Right lobe of liver (tissue), 6 donors: Measurements from ENCODE around the gene GALNT2. TPM values are rescaled to one million over a fixed set of nuclear protein-coding genes. Genes with fewer than 3 reads are reported as not detected.

ENCODE experiments used
- ATAC-seq, 4 donors: fragments of 200-7000 bp; cut with Tn5 transposase; one replicate each; pipeline ENCODE4 v1.9.1; 2020; ENCODE audit warnings: mild to moderate bottlenecking in 4 of 4, moderate library complexity in 4 of 4
- DNase-seq, 3 donors: peaks; one replicate each; pipeline ENCODE4 v3.0.0-alpha.2; 2020
- H3K27ac ChIP-seq, 3 donors: fragments of 200-600 bp; one replicate each; pipeline ENCODE4 v1.8.0; 2022
- H3K27me3 ChIP-seq, 2 donors: fragments of 200-600 bp; one replicate each; pipeline ENCODE4 v1.8.0; 2022
- H3K36me3 ChIP-seq, 4 donors: fragments of 200-600 bp; sonication (generic) in 1 of 4; one replicate each; pipeline versions ENCODE4 v1.5.1 to v1.8.0; 2017 to 2022; ENCODE audit warnings: control low read depth in 1 of 4
- H3K4me1 ChIP-seq, 4 donors: fragments of 200-600 bp; sonication (generic) in 1 of 4; one replicate each; pipeline versions ENCODE4 v1.5.1 to v1.8.0; 2017 to 2022; ENCODE audit warnings: control low read depth in 1 of 4
- H3K4me3 ChIP-seq, 3 donors: fragments of 200-600 bp; one replicate each; pipeline ENCODE4 v1.8.0; 2022
- H3K9me3 ChIP-seq, 4 donors: fragments of 200-600 bp; sonication (generic) in 1 of 4; one replicate each; pipeline versions ENCODE4 v1.5.1 to v1.8.0; 2017 to 2022; ENCODE audit warnings: control low read depth in 1 of 4
- POLR2A ChIP-seq: fragments of 450-650 bp; IDR thresholded peaks from one replicate; pipeline ENCODE4 v1.6.1; 2017; ENCODE audit warnings: antibody characterized with exemption, mild to moderate bottlenecking
- WGBS: methylation state at CpG from one replicate; pipeline ENCODE4 v1.1.6; 2018; ENCODE audit warnings: low coverage, low lambda C conversion rate; ENCODE audit not compliant: insufficient coverage; ENCODE audit errors: missing lambda C conversion rate; 5-methylcytosine and 5-hydroxymethylcytosine counted together
- intact Hi-C, 2 donors: fragments of 100-400 bp; cut with DNase I; formaldehyde crosslinking; loops; one replicate each; pipeline versions ENCODE4 v1.11.2 to v1.14.1; 2022
- total RNA-seq, 6 experiments: library from RNA; depleted of rRNA in 2 of 6; stranded (reverse); fragments of >200 nt in 2 of 6; fragmentation: NEBNext Ultra II Directional in 3 of 6; extraction: Animal tissue kit (Norgen Biotek cat#: 25700) in 3 of 6; gene quantifications; one replicate each; pipeline versions ENCODE4 v1.1.0 to v1.2.4, GENCODE V29; 2016 to 2023
- TF ChIP-seq, protein P1 (sequence below), 4 donors: fragments of 200-600 bp in 3 of 4; fragments of 450-650 bp in 1 of 4; IDR thresholded peaks; one replicate each; pipeline versions ENCODE4 v1.5.1 to v1.8.0; 2016 to 2022; ENCODE audit warnings: antibody characterized with exemption in 4 of 4, mild to moderate bottlenecking in 2 of 4
- donor health status: DM: no; HTN: yes; CAD: no.
- donor health status: DM: no; HTN: no; CAD: no.
- donor health status: DM: no; HTN: no; CAD: no.
- donor health status: DM: no; HTN: yes; CAD: no.
- donor health status: DM: no; HTN: yes; CAD: no.

GALNT2 gene
- total RNA-seq, 6 experiments from 2014 or later, result 58.0 to 152 (median 131) TPM

DNA sequence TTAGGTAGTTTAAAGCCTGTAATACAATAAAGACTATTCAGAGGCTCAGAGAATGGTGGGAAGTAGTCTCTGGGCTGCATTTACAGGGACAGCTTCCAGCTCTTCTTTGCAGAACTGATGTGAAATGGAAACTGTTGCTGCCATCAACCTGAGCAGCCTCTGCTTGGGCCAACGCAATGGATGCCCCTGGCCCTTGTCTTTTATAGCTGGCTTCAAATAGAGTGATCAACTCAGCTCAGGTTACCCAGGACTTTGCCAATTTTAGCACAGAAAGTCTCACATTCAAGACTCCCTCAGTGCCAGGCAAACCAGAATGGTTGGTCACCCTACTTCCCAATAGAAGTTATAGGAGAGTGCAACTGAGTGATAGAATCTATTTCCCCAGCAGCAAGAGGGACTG is 18.1 kb upstream of the GALNT2 start:
- Histone ChIP-seq H3K27me3 (no peaks in the 10 kb centered on the region), H3K4me1 (no peaks in the 10 kb centered on the region), H3K36me3 (no peaks in the 10 kb centered on the region), H3K4me3 (no peak overlapping the region), H3K27ac (no peak overlapping the region), H3K9me3 (no peaks in the 10 kb centered on the region)
- TF ChIP-seq, protein P1, sequence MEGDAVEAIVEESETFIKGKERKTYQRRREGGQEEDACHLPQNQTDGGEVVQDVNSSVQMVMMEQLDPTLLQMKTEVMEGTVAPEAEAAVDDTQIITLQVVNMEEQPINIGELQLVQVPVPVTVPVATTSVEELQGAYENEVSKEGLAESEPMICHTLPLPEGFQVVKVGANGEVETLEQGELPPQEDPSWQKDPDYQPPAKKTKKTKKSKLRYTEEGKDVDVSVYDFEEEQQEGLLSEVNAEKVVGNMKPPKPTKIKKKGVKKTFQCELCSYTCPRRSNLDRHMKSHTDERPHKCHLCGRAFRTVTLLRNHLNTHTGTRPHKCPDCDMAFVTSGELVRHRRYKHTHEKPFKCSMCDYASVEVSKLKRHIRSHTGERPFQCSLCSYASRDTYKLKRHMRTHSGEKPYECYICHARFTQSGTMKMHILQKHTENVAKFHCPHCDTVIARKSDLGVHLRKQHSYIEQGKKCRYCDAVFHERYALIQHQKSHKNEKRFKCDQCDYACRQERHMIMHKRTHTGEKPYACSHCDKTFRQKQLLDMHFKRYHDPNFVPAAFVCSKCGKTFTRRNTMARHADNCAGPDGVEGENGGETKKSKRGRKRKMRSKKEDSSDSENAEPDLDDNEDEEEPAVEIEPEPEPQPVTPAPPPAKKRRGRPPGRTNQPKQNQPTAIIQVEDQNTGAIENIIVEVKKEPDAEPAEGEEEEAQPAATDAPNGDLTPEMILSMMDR (IDR thresholded peaks at IDR 0.05), result no peak
- WGBS, result 86% methylated on average over 1 of the region's 1 CpG
- intact Hi-C loops, result no loop called here
- no peak for DNase-seq
- no peak for ATAC-seq

DNA sequence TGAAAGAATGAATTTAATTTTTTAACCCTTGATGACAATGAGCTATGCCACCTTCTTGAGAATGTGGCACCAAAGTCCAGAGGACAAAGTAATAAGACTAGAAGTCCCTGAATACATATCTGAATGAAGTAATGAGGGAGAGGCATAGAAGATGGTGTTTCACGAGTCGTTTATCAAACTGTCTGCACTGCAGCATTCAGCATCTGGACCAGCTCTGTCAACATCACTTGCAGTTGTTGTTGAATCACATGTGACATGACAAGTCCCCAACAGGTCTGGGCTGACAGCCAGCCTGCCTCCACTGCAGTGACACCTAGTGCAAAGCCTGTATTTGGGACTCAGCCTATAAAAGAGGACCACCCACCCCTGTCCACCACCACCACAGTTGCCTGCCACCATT is 17.3 kb upstream of the GALNT2 start:
- H3K4me1 ChIP-seq, result no peaks in the 10 kb centered on the region
- no peaks in the 10 kb centered on the region for H3K9me3 ChIP-seq
- intact Hi-C loops, result no loop called here
- H3K36me3 ChIP-seq, result no peaks in the 10 kb centered on the region
- no peak for ATAC-seq
- no peak overlapping the region for H3K27ac ChIP-seq
- no peak overlapping the region for H3K4me3 ChIP-seq
- TF ChIP-seq, protein P1 (IDR thresholded peaks at IDR 0.05), result no peak
- TF ChIP-seq POLR2A, result no peak
- no peak for DNase-seq
- 71% methylated on average over 2 of the region's 2 CpGs for WGBS
- no peaks in the 10 kb centered on the region for H3K27me3 ChIP-seq

DNA sequence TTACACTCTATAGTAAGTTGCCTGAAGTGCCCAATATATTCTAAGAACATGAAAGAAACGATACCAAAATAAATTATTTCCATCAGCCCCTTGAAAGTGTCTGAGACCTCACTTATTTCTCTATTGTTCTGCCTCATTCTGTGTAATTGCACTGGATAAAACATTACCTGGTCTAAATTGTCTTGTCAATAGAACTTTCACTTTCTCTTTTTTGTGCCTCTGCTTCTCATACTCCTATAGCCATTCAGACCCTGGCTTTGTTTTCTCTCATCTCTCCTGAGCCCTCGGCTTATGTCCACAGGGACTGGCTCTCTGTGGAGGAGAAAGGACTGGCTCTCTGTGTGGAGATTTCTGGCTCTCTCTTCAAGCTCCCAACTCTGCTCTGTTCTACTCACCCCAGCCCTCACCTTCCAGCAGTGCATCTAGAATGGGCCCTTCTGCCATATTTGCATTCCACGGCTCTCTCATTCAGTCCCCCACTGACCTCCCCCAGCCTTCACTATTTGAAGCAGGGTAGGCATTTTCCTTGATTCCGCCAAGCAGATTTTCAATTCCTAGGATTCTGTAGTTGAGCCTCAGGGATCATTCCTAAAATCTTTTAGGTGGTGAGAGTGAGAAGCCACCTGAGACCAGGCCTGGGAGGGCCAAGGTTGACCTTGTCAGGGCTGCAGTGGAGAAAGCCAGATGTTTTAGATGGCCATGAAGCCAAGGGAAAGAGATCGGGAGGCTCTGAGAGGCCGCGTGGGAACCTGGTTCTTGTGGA is 15.9 kb upstream of the GALNT2 start:
- Histone ChIP-seq H3K27ac (no peak overlapping the region), H3K27me3 (no peaks in the 10 kb centered on the region), H3K36me3 (no peaks in the 10 kb centered on the region), H3K4me3 (no peak overlapping the region), H3K4me1 (no peaks in the 10 kb centered on the region), H3K9me3 (no peaks in the 10 kb centered on the region)
- no peak for DNase-seq
- intact Hi-C loops, result no loop called here
- peak in 2 of 4 donors; percentile 42 to 65 for ATAC-seq
- 61% methylated on average over 3 of the region's 7 CpGs for WGBS
- TF ChIP-seq POLR2A, result no peak

DNA sequence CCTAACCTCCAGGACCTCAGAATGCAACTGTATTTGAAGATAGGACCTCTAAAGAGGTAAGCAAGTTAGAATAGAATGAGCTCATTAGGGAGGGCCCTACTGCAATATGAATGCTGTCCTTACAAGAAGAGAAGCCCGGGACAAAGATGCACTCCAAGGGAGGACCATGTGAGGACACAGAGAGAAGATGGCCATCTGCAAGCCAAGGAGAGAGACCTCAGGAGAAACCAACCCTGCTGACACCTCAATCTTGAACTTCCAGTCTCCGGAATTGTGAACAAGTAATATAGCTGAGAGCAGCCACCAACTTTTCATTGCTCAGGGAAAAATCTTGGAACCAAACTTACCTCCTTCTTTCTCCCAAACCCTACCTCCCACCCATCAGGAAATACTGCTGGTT is 15.0 kb upstream of the GALNT2 start:
- DNase-seq, result no peak
- H3K9me3 ChIP-seq, result no peaks in the 10 kb centered on the region
- TF ChIP-seq, protein P1 (IDR thresholded peaks at IDR 0.05), result no peak
- TF ChIP-seq POLR2A, result no peak
- no peak for ATAC-seq
- no CpG with 5 or more reads among the region's 2 CpGs for WGBS
- H3K36me3 ChIP-seq, result no peaks in the 10 kb centered on the region
- H3K4me3 ChIP-seq, result no peak overlapping the region
- H3K27me3 ChIP-seq, result no peaks in the 10 kb centered on the region
- intact Hi-C loops, result no loop called here
- no peaks in the 10 kb centered on the region for H3K4me1 ChIP-seq
- H3K27ac ChIP-seq, result no peak overlapping the region

DNA sequence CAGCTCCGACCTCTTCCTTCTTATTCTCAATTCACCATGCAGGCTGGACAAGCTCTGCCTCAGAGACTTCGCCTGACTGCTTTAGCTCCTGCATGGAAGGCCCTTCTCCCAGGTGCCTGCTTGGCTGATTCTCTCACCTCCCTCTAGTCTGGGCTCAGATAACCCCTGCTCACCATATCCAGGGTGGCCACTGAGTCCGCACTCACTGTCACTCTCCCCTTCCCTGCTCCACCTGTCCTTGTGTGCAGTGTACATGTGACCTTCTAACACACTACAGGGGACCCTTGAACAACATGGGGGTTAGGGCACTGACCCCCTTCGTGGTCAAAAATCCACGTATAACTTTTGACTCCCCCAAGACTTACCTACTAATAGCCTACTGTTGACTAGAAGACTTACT is 14.4 kb upstream of the GALNT2 start:
- ATAC-seq, result no peak
- H3K27me3 ChIP-seq, result no peaks in the 10 kb centered on the region
- intact Hi-C loops, result no loop called here
- TF ChIP-seq, protein P1 (IDR thresholded peaks at IDR 0.05), result no peak
- no peak for TF ChIP-seq POLR2A
- no peaks in the 10 kb centered on the region for H3K4me1 ChIP-seq
- H3K27ac ChIP-seq, result no peak overlapping the region
- DNase-seq, result no peak
- H3K4me3 ChIP-seq, result no peak overlapping the region
- whole genome bisulfite sequencing, result 77% methylated on average over 5 of the region's 5 CpGs
- no peaks in the 10 kb centered on the region for H3K36me3 ChIP-seq
- H3K9me3 ChIP-seq, result no peaks in the 10 kb centered on the region
